Inferior parietal cortex (tissue), 1 donor: ENCODE data around the gene RGS6.
"Not testable (repeated sequence)": the region's sequence is repeated elsewhere in the genome, so short reads cannot be mapped to it uniquely, and the experiment has no call there.

Experiments used
- DNase-seq: peaks from one replicate; pipeline ENCODE4 v3.0.0-alpha.2; 2016; ENCODE audit errors: extremely low spot score

Gene RGS6

DNA sequence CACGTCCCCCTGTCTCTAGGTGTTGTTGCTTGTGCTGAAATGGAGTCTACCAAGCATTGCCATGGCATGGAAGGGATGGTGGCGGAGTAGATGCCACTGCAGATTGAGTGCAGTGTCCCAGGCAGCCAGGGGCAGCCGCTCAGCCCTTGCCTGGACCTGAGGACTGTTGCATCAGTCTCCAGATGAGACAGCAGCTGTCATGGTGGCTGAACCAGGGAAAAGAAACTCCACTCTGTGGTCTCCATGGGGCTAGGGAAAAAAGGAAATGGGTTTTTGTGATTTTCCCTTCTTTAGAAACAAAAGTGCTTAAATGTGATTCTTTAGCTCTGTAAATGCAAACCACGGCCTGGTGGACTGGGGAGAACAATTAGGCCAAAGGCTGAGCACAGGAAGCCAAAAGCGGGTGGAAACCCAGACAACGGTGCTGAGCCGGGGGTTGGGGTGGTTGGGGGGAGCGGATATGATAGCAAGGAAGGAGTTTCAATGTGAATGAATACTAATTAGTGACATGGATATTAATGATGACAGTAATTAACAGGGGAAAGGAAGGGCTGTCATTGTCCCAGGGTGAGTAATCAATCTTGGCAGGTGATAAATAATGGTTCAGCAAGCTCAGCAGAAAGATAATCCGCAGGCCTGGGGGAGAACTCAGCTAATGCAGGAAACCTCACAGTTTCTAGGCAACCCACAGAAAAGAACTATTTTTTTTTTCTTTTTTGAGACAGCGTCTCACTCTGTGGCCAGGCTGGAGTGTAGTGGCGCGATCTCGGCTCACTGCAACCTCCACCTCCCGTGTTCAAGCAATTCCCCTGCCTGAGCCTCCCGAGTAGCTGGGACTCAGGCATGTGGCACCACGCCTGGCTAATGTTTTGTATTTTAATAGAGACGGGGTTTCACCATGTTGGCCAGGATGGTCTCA is 519.1 kb downstream of the RGS6 start:
- no peak for DNase-seq

DNA sequence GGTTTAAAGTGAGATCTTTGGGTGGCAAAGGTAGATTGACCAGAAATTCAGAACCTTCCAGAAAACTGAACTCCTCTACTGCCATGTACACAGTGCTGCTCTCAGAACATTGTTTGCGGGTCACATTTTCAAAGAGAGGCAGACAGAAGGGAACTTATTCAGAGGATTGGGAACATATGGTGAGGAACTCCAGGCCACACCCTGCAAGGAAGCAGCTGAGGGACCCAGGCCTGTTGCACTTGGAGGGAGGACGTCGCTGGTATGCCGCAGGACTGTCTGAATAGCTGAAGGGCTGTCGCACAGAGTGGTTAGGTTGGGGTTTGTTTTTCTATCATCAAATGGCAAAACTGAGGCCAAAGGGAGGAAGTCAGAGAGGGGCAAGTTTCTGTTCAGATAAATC is 520.5 kb downstream of the RGS6 start:
- no peak for DNase-seq

DNA sequence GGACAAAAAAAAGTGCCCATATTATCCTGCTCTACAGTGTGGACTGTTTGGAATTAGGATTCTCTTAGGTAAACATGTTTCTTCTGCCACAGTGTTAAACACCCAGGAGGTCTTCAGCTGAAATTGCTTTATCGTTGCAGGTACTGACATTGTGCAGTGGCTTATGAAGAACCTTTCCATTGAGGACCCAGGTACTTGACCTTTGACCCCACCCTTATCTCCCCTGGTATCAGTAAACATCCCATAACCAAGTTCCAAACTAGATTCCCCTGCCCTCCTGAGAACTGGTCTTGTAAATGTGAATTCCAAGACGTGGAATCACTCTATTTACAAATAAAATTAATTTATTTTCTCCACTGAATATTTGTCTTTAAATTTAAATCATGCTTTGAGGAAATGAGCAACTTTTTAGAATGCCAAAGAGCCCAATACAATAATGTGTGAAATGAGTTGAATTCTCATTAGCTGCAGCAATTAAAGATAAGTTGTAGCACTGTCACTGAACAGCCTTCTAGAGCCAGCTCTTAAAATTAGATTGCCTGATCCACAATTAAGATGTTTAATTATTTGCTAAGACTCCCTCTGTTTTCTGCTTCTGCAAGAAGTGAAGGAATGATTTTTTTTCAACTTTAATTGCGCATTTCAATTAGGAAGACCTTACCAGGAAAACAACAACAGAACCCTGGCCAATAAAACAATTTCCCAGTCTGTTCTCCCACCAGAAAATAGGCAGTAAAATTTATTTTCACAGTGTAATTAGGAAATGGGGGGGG is 522.3 kb downstream of the RGS6 start:
- no peak for DNase-seq

DNA sequence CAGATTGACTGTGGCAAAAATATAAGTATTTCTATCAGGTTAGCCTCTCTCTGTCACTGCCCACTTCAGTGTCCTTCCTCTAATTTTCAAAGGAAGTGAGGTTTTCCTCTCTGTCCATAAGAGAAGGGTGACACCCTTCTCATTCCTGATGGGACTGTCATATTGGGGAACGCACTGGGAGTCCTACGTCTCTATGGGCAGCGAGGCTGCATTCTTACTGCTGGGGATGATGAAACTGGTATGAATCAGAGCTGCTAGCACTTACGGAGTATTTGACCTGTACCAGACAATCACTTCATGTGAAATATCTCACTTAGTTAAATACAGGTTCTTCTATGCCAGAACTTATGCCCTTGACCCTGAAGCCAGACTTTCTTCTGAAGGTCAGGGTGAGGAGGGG is 525.4 kb downstream of the RGS6 start:
- DNase-seq: no peak

DNA sequence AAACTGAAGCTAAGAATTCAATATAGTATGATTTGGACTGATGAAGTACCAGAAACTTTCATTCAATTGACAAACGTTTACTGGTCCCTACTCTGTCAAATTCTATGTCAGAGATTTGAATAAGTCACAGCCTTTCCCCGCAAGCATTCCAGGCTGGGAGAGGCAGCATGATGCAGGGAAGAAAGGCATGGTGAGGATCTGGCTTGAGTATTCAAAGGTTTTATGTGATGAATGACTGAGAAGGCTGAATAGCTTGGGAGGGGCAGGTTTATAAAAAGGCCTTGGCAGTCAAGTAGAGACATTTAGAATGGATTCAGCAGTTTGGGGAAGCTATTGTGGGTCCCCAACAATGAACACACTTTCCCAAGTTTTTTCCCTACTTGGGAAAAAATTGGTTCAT is 529.8 kb downstream of the RGS6 start:
- no peak for DNase-seq

DNA sequence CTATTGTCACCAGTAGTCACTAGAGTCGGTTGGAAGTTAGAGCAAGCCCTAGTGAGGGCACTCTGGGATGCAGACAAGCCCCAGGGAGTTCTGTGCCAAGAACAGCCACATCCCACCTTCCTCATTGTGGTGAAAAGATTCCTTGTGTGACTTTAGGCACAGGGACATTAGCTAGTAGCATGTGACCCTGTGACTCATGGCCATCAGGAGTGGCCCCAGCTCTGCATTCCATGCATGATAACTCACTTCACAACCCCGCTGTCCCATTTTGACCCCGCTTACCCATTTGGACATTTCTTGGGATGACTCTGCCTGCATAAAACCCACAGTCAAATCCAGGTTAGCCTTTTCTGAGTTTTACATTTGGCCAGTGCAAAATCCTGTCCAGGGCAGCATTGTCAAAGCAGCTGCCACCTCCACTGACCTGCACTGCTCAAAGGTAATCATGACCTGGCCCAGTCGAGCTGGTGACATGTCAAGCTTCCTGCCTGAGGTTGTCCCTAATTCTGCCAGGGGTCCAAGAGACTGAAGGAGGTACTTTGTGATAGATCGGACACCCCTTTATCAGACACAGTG is 531.1 kb downstream of the RGS6 start:
- no peak for DNase-seq

DNA sequence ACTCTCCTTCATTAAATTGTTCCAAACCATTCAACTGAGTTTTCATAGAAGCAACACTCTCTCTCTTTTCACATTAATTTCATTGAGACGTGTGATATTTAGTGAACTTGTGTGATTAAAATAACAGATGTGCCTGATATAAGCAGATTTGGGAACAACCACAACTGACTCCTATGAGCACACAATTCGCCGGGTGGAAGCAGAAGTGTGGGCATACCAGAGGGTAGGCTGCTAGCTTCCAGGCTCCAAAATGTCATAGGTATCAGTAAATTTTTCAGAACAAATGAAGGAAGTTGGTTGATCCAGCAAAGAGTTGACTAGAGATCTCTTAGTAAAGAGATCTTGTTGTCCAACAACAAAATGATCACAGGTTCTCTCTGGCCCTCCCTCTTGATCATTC is 532.0 kb downstream of the RGS6 start:
- no peak for DNase-seq

DNA sequence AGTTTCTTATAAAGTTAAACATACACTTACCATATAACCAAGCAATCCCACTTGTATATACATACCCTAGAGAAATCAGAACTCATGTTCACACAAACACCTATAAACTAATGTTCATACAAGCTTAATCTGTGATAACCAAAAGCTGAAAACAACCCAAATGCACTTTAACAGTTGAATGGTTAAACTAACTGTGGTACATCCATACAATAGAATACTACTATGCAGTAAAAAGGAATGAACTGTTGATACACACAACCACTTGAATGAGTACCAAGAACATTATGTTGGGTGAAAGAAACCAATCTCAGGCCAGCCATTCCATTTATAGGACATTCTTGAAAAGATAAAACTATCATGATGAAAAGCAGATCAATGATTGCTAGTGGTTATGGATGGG is 534.1 kb downstream of the RGS6 start:
- no peak for DNase-seq

DNA sequence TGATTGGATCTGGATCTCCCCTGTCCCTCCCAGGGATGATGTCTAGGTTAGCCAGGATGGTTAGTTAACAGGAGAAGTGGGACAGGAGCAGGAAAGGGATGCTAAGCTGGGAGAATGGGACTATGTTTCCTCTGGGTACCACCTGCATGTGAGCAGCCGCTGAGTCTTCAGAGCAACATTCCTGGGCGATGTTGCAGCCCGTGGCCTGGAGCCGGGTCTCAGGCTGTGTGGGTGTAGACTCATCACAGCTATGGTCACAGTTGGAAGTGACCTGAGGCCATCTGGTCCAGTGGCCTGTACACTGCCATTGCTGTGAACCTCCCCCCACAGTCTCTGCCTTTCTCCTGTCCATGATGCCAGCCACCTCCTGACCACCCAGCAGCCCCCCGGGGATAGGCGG is 539.1 kb downstream of the RGS6 start:
- no peak for DNase-seq

DNA sequence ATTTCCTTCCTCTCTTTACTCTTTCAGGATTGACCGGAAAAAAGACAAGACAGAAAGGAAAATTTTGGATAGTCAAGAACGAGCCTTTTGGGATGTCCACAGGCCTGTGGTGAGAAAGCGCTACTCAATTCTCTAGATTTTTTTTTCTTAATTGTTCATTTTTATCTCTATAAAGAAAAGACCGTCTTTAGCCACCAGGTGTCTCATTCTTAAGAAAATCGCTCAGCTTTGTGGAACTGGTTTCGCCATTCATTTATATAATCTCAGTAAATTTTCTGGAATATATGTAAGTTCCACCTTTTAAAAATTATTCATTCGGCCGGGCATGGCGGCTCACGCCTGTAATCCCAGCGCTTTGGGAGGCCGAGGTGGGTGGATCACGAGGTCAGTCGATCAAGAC is 540.6 kb downstream of the RGS6 start:
- no peak for DNase-seq

DNA sequence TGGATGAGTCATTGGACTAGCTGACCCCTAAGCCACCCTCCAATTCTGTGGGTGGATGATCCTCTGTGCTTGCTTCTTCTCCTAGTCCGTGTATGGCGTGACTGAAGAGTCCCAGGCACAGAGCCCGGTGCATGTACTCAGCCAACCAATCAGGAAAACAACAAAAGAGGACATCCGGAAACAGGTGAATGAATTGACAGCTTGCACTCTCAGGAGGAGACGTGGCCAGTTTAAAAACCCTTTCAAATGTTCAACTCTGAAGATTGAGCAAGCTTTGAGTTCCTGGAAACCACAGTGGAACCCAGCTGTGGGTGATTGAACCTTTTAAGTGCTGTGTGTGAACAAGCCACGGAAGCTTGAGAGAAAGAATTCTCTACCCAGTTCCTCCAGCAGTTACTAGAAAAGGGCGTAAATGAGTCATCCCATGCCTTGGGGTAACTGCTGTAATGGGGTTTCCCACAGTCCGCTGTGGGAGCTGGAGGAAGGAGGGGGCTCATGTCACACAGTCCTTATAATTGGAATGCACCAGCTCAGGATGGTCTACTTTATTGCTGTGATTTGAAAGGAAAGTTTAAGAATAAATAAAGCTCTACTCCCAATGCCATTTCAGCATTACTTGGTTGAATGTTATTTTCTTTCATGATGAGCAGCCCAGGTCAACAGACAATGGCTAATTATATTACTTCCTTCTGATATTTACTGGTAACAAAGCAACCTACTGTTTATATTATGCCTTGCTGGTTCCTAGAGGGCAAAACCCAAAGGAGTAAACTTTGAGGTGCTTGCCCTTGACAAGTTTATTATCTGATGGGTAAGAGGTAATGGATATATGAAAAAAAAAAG is 544.6 kb downstream of the RGS6 start:
- DNase-seq: no peak

DNA sequence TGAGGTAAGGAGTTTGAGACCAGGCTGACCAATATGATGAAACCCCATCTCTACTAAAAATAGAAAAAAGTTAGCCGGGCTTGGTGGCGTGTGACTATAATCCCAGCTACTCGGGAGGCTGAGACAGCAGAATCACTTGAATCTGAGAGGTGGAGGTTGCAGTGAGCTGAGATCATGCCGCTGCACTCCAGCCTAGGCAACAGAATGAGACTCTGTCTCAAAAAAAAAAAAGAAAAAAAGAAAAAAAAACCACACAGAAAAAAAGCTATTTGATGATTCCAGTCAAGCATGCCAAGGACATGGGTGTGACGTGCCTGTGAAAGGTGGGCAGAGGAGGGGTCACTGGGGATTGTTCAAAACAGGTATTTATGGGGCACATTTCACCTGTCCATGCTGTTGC is 545.3 kb downstream of the RGS6 start:
- DNase-seq: not testable (repeated sequence)

DNA sequence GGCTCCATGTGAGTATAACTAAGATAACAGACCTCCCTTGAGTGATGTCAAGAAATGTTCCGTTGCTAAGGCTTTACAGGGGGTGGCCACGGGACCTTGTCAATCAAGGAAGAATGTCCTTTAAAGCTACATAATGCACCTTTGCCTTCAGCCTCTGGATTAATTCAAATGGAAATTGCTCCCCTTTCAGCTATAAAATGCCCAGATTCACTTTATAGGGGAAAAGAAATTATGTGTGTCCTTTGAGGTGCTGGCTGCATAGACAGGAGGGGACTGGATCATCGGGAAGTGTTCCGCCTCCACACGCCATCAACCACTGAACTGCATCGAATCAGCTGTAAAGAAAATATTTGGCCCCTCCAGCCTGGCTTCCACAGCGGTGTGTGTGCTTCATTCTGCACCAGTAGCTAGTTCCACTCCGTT is 546.3 kb downstream of the RGS6 start:
- DNase-seq: no peak

DNA sequence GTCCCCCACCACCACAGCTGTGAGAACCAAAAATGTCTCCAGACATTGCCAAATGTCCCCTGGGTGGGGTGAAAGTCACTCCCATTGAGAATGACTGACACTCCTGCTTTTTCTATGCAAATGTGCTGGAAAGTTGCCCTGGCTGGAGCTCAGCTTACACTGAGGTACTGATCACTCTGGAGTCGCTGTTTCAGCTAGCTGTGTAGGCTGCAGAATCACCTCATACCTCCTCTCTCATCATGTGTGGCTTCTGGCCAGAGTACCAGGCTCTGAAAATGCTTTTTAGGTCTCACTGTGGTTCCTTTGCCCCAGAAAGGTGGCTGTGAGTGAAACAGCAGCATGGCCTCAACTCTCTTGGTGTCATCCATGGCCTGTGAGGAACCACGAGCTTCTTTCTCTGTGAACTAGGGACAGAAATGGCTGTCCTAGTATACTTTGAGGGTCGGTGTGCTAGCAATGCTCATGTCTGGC is 547.3 kb downstream of the RGS6 start:
- DNase-seq: no peak

DNA sequence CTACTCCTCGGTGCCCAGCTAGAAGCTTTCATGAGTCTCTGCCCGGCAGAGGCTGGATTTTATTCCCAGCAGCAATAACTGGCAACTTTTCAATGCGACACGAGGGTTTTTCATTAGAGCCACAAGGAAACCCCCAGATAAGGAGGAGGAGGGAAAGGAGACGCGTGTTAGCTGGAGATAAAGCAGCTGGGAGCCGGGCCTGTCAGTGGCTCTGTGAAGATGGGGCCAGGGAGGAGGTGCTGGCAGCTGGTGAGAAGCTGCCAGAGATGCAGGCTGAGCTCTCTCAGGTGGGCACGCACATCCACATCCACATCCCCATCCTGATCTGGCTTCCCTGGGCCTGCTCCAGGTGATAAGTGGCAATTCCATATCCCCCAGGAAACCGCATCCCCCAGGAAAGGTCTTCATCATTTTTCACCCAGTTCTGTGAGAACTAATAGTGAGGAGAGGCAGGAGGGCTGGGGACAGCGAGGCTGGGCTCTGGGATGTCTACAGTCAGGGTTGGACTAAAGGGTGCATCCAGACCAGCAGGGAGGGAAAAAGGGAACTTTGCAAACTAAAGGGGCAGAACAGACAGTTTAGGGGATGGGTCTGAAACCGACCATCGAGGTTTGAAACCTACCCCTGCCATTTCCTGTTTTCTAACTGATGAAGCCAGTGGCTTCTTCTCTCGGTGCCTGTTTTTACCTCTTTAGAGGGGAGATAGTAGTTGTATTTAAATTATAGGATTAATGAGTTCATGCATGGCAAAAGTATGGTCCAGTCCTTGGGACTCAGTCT is 548.4 kb downstream of the RGS6 start:
- no peak for DNase-seq

DNA sequence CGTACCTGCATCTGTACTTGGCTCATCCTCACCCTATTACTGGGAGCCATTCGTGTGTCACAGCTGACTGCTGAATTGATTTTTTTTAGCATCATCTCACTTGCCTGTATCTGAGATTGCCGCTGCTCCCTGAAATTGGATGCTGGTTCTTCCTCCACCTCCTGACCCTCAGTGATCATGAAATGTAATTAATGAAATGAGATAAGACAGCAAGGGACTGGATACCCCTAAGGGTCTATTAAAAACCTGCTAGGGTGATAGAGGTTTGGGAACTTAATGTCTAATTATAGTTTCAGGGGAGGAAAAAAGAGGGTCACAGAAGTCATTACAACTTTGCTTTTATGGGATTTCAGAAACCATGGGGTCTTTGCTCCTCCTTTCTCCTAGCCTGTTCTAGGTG is 551.1 kb downstream of the RGS6 start:
- DNase-seq: no peak

DNA sequence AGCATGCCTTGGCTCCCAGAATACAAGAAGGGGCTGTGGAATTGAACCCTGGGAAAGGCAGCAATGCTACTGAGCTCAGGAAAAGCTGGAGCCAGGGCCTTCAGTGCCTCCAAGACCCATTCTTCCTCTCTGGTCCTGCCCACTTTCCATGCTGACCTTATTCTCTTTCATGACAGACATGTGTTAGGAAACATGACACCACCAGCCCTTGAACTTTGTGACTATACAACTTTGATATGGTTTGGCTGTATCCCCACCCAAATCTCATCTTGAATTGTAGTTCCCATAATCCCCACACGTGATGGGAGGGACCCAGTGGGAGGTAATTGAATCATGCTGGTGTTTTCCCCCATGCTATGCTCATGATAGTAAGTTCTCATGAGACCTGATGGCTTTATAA is 553.5 kb downstream of the RGS6 start:
- no peak for DNase-seq

DNA sequence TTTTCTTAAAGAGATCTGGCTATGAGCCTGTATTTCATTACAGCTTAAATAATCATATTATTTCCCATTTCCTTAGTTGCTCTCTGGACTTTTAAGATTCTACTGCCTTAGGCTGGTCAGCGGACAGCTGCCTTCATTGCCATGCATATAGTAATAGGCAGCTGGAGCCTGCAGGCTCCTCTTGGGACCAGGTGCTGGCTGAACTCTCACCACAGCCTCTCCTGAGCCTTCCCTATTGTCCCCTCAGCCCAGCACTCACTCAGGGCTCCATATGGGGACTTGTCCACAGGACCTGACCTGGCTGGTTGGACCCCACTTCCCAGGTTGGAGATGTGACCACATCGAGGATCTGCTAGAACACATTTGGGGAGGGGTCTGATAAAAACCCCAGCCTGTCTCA is 556.3 kb downstream of the RGS6 start:
- DNase-seq: no peak

DNA sequence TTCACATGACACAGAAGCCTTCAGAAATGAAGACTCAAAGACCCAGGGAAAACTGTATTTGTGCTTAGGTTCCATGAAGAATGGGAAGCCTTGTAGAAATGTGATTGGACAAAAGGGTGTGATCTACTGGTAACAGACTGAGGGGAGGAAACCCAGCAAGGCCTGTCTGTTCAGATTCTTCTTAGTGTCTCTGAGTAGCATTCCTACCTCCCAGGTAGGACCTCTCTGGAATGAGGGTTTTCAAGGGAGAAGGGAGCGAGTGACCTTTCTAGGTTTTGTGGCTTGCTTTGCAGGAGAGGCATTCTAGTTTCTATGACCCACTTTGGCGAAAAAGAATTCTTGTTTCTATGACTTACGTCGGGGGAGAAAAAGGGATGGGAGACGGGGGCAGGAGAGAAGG is 560.0 kb downstream of the RGS6 start:
- DNase-seq: no peak

DNA sequence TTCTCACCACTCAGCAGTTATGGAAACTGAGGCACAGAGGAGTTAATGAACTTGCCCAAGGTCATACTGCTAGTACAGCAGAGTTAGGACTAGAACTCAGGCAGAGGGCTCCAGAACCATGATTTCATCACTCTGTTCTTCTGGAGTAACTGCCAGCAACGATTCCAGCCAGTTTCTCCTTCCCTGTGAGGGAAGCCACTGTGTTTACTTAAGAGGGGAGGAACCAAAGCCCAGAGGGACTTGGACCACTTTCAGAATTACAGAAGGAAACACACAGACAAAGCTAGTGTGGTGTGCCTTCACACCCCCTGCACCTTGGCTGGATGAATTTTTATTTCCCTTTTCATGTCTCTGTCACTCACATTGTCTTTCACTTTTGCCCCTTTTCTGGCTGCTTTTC is 563.4 kb downstream of the RGS6 start:
- DNase-seq: no peak

DNA sequence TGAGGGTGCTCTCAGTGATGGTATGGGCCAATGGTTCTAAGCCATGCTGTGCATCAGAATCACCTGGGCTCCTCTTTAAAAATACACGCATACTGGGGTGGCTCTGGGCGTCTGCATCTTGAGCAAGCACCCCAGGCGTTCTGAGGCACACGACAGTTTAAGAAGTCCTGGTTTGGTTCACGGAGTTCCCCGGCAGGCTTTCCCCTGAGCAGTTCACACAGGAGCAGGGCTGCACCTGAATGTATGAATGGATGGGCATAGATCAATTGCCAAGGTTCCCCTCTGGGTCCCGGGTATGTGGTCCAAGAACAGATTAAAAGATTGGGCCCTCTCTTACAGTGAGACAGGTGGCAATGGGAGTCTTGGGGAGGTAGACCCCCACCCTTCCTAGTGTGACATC is 566.4 kb downstream of the RGS6 start:
- DNase-seq: no peak
